ENCODE measurements around the gene AXIN1. TPM values are rescaled to one million over a fixed set of nuclear protein-coding genes. Genes with fewer than 3 reads are reported as not detected.
"Not testable (repeated sequence)": the region's sequence is repeated elsewhere in the genome, so short reads cannot be mapped to it uniquely, and the experiment has no call there.

Gene AXIN1
- total RNA-seq: 45.8 TPM

GRCh38 chr16:352547-353403, at the start of gene AXIN1:
AXIN1 (minus strand) TSS chr16:352723; CDS start chr16:347025, 5,698 bp downstream.
- peak; percentile 93 to 97 (median 96) for DNase-seq (ENCODE audit: low read depth in 2 of 3, low spot score in 2 of 3)

GRCh38 chr16:401468-402348, 49.2 kb upstream of the AXIN1 start, which contains the start of gene DECR2:
DECR2 (plus strand) TSS chr16:401885; CDS start chr16:401964, 79 bp downstream.
- peak; percentile 85 to 94 (median 88) for DNase-seq (ENCODE audit: low read depth in 2 of 3, low spot score in 2 of 3)

GRCh38 chr16:400061-400591, 47.6 kb upstream of the AXIN1 start:
- DNase-seq (ENCODE audit: low read depth in 2 of 3, low spot score in 2 of 3): no peak

- DNase-seq (ENCODE audit: low read depth in 2 of 3, low spot score in 2 of 3): no peak
Measured at GRCh38 chr16:399340-400019, 47.0 kb upstream of the AXIN1 start.

GRCh38 chr16:398561-399339, 46.2 kb upstream of the AXIN1 start:
- DNase-seq (ENCODE audit: low read depth in 2 of 3, low spot score in 2 of 3): no peak

GRCh38 chr16:397736-398332, 45.3 kb upstream of the AXIN1 start:
- DNase-seq (ENCODE audit: low read depth in 2 of 3, low spot score in 2 of 3): peak in 2 of 3 donors; percentile 79 to 82

- DNase-seq (ENCODE audit: low read depth in 2 of 3, low spot score in 2 of 3): peak in 2 of 3 donors; percentile 40
Measured at GRCh38 chr16:397135-397661, 44.7 kb upstream of the AXIN1 start, which contains the start of gene NME4. NME4 (plus strand) TSS chr16:397199; CDS start chr16:397223, 24 bp downstream.

- DNase-seq (ENCODE audit: low read depth in 2 of 3, low spot score in 2 of 3): peak in 2 of 3 donors; percentile 68 to 74
Measured at GRCh38 chr16:396605-397004, 44.1 kb upstream of the AXIN1 start.

GRCh38 chr16:396199-396598, 43.7 kb upstream of the AXIN1 start:
- DNase-seq (ENCODE audit: low read depth in 2 of 3, low spot score in 2 of 3): no peak

GRCh38 chr16:392450-393030, 40.0 kb upstream of the AXIN1 start:
- DNase-seq (ENCODE audit: low read depth in 2 of 3, low spot score in 2 of 3): peak in 2 of 3 donors; percentile 46 to 65

- DNase-seq (ENCODE audit: low read depth in 2 of 3, low spot score in 2 of 3): peak in 2 of 3 donors; percentile 81 to 86
Measured at GRCh38 chr16:391885-392335, 39.4 kb upstream of the AXIN1 start.

- DNase-seq (ENCODE audit: low read depth in 2 of 3, low spot score in 2 of 3): no peak
Measured at GRCh38 chr16:389352-389751, 36.8 kb upstream of the AXIN1 start.

- DNase-seq (ENCODE audit: low read depth in 2 of 3, low spot score in 2 of 3): not testable (repeated sequence)
Measured at GRCh38 chr16:387761-388666, 35.5 kb upstream of the AXIN1 start.

- DNase-seq (ENCODE audit: low read depth in 2 of 3, low spot score in 2 of 3): no peak
Measured at GRCh38 chr16:386641-387156, 34.2 kb upstream of the AXIN1 start.

GRCh38 chr16:383326-384051, 31.0 kb upstream of the AXIN1 start:
- peak in 2 of 3 donors; percentile 53 to 59 for DNase-seq (ENCODE audit: low read depth in 2 of 3, low spot score in 2 of 3)
